Mucosa of descending colon (tissue), 3 donors: ENCODE data around the gene WHRN. TPM values are rescaled to one million over a fixed set of nuclear protein-coding genes. Genes with fewer than 3 reads are reported as not detected.

Experiments
- ATAC-seq: fragments of 200-7000 bp; cut with Tn5 transposase; one replicate; pipeline ENCODE4 v1.9.1; 2020; ENCODE audit warnings: mild to moderate bottlenecking, moderate library complexity
- DNase-seq, 3 donors: peaks; one replicate each; pipeline ENCODE4 v3.0.0-alpha.2; 2020
- H3K36me3 ChIP-seq: fragments of 200-600 bp; one replicate; pipeline ENCODE4 v1.8.0; 2021; ENCODE audit warnings: low read depth, mild to moderate bottlenecking
- H3K4me1 ChIP-seq: fragments of 200-600 bp; one replicate; pipeline ENCODE4 v1.8.0; 2021; ENCODE audit warnings: low read depth, mild to moderate bottlenecking
- H3K4me3 ChIP-seq: fragments of 200-600 bp; one replicate; pipeline ENCODE4 v1.8.0; 2021; ENCODE audit warnings: mild to moderate bottlenecking
- H3K9me3 ChIP-seq: fragments of 200-600 bp; one replicate; pipeline ENCODE4 v1.8.0; 2021; ENCODE audit warnings: mild to moderate bottlenecking
- intact Hi-C, 2 donors: fragments of 100-400 bp; cut with DNase I in 1 of 2; cut with micrococcal nuclease in 1 of 2; formaldehyde crosslinking; loops; one replicate each; pipeline versions ENCODE4 v1.11.0 to v1.11.1; 2022; cut with DNase I, micrococcal nuclease
- total RNA-seq, 3 donors: library from RNA; stranded (reverse); fragmentation: NEBNext Ultra II Directional in 2 of 3; extraction: Animal tissue kit (Norgen Biotek cat#: 25700) in 2 of 3; gene quantifications; one replicate each; pipeline versions ENCODE4 v1.2.1 to v1.2.4, GENCODE V29; 2021 to 2023
- TF ChIP-seq, protein P1 (sequence below): fragments of 200-600 bp; IDR thresholded peaks from one replicate; pipeline ENCODE4 v1.8.0; 2022; ENCODE audit warnings: antibody characterized with exemption, mild to moderate bottlenecking
- donor health status: DM: no; HTN: no; CAD: no; lungs with moderate emphysema.
- donor health status: DM: no; HTN: no; CAD: no.
- donor health status: DM: no; HTN: yes; CAD: no.

Gene WHRN
- total RNA-seq, 3 donors from 2014 or later, result 2.8 to 19.1 (median 4.7) TPM

DNA sequence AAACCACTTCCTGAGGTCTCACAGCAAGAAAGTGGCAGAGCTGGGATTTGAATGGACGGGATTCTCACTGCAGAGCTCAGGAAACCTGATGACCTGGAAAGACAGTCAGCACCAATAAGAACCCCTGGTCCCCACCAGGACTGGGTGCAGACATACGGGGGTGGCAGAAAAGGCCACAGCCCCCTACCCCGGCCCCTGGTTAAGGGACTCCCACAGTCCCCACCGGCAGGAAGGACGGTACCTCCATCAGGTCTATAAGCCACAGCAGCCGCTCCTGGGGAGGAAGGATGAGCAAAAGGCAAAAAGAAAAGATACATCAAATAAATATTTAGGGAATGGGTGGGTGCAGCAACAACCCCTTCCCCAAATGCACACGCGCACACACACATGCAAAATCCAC is 85.5 kb downstream of the WHRN start:
- no peak overlapping the region for H3K4me3 ChIP-seq
- H3K36me3 ChIP-seq, result no peaks in the 10 kb centered on the region
- intact Hi-C loops, result no loop called here
- ATAC-seq (no peak), DNase-seq (no peak)
- TF ChIP-seq, protein P1, sequence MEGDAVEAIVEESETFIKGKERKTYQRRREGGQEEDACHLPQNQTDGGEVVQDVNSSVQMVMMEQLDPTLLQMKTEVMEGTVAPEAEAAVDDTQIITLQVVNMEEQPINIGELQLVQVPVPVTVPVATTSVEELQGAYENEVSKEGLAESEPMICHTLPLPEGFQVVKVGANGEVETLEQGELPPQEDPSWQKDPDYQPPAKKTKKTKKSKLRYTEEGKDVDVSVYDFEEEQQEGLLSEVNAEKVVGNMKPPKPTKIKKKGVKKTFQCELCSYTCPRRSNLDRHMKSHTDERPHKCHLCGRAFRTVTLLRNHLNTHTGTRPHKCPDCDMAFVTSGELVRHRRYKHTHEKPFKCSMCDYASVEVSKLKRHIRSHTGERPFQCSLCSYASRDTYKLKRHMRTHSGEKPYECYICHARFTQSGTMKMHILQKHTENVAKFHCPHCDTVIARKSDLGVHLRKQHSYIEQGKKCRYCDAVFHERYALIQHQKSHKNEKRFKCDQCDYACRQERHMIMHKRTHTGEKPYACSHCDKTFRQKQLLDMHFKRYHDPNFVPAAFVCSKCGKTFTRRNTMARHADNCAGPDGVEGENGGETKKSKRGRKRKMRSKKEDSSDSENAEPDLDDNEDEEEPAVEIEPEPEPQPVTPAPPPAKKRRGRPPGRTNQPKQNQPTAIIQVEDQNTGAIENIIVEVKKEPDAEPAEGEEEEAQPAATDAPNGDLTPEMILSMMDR, result no peak
- H3K9me3 ChIP-seq, result no peaks in the 10 kb centered on the region
- H3K4me1 ChIP-seq, result no peaks in the 10 kb centered on the region

DNA sequence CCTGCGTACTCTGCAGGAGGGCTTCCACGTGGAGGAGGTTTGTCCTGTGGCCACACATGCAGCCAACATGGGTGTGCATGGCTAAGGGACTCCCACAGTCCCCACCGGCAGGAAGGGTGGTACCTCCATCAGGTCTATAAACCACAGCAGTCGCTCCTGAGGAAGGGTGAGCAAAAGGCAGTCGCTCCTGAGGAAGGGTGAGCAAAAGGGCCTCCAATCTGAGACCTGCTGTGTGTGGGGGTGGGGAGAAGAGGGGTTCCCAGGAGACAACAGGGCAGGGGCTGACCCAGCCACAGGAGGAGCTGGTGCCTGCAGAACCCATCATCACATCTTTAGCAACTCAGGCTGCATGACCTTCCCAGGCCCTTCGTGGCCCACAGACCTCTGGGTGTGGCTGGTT is 87.2 kb downstream of the WHRN start:
- TF ChIP-seq, protein P1, result no peak

DNA sequence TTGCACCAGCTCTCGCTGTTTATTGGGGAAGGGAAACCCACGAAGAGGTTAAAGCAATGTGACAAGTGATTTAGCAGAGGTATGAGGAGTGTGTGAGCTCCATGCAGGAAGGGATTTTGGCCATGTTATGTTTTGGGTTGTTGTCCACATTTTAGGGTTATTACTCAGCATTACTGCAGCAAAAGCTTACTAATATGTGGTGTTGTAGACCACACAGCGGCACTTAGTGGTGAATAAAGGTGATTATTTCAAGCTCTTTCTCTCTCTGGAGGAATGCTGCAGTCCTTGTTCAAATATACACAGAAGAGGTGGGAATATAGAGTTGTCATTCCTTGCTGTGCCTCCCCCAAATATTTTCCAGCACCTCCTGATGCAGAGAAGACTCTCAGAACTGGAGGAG is 87.8 kb downstream of the WHRN start:
- Histone ChIP-seq H3K4me3 (no peak overlapping the region), H3K9me3 (no peaks in the 10 kb centered on the region), H3K36me3 (no peaks in the 10 kb centered on the region), H3K4me1 (no peaks in the 10 kb centered on the region)
- no peak for DNase-seq
- ATAC-seq, result no peak
- TF ChIP-seq, protein P1, result no peak
- intact Hi-C loops, result no loop called here

More for the DNA sequence above, 87.2 kb downstream of the WHRN start:
- no peak for ATAC-seq
- Histone ChIP-seq H3K4me1 (no peaks in the 10 kb centered on the region), H3K4me3 (no peak overlapping the region), H3K9me3 (no peaks in the 10 kb centered on the region), H3K36me3 (no peaks in the 10 kb centered on the region)
- intact Hi-C loops, result no loop called here
- no peak for DNase-seq

DNA sequence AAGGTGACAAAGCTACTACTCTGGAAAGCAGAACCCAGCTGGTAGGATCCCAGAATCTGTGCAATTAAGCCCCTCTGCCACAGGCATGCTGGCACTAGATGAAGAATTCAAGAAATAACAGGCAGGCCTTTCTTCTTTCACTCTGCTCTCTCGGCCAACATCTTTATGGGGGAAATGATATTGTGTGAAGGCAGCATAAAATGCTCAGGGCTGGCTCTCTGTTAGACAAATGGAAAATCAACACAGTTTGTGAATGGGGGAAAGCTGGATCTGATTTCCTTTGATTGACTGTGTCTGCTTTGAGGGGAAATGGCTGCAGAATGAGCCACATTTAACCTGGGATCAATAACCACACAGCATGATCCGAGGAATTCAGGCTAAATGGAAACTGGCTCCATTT is 88.4 kb downstream of the WHRN start:
- DNase-seq, result no peak
- Histone ChIP-seq H3K4me3 (no peak overlapping the region), H3K4me1 (no peaks in the 10 kb centered on the region), H3K36me3 (no peaks in the 10 kb centered on the region), H3K9me3 (no peaks in the 10 kb centered on the region)
- ATAC-seq, result no peak
- intact Hi-C loops, result no loop called here
- TF ChIP-seq, protein P1, result no peak

DNA sequence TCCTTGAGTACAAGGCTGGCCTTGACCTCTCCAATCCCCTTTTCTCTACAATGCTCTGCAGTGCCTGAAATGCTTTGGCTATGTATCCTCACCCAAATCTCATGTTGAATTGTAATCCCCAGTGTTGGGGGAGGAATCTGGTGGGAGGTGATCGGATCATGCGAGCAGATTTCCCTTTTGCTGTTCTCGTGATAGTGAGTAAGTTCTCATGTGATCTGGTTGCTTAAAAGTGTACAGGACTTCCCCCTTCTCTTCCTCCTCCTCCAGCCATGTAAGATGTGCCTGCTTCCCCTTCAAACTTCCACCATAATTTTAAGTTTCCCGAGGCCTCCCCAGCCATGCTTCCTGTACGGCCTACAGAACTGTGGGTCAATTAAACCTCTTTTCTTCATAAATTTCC is 89.0 kb downstream of the WHRN start:
- H3K4me1 ChIP-seq, result no peaks in the 10 kb centered on the region
- TF ChIP-seq, protein P1, result no peak
- no peak for DNase-seq
- no peak overlapping the region for H3K4me3 ChIP-seq
- H3K36me3 ChIP-seq, result no peaks in the 10 kb centered on the region
- H3K9me3 ChIP-seq, result no peaks in the 10 kb centered on the region
- no peak for ATAC-seq
- intact Hi-C loops, result no loop called here

DNA sequence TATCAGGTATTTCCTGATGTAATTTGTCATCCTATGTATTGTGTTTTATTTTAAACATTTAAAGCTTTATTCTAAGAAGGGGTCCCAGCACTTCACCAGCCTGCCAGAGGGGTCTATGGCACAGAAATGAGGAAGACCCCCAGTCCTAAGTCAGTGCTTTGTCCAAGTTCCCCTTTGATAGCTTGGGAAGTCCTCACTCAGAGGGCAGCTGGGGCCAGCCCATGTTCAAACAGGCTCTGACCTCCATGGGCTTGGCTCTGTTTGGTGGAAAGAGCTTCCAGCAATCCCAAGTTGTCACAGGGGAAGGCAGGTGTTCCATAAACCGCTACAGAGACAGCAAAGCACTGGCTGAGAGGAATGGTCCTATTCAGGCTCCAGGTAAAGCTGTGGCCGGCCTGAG is 90.9 kb downstream of the WHRN start:
- Histone ChIP-seq H3K36me3 (no peaks in the 10 kb centered on the region), H3K9me3 (no peaks in the 10 kb centered on the region), H3K4me1 (no peaks in the 10 kb centered on the region), H3K4me3 (no peak overlapping the region)
- TF ChIP-seq, protein P1, result no peak
- ATAC-seq (no peak), DNase-seq (no peak)
- intact Hi-C loops, result no loop called here
